SJSA1 (cell line): ENCODE results near the gene SLX4IP. TPM values are rescaled to one million over a fixed set of nuclear protein-coding genes. Genes with fewer than 3 reads are reported as not detected.
A peak's percentile ranks its signal among the peaks of the same experiment; 100 is the strongest.
"Not testable (repeated sequence)": the region's sequence is repeated elsewhere in the genome, so short reads cannot be mapped to it uniquely, and the experiment has no call there.

Experiments used
- DNase-seq, 2 experiments: peaks; one replicate each; pipeline ENCODE4 v3.0.0-alpha.2; 2015 to 2020; ENCODE audit warnings: low spot score in 2 of 2, low read depth in 1 of 2
- H3K27ac ChIP-seq: fragments of 250-450 bp; sonication (Bioruptor Pico); 2 replicates; pipeline ENCODE4 v1.5.1; 2020; ENCODE audit warnings: mild to moderate bottlenecking, moderate library complexity
- H3K27me3 ChIP-seq: fragments of 250-450 bp; sonication (Bioruptor Pico); replicated peaks from 2 replicates; pipeline ENCODE4 v1.5.1; 2020; ENCODE audit warnings: mild to moderate bottlenecking, moderate library complexity
- H3K36me3 ChIP-seq: fragments of 250-450 bp; sonication (Bioruptor Pico); 2 replicates; pipeline ENCODE4 v1.5.1; 2020; ENCODE audit warnings: mild to moderate bottlenecking
- H3K4me1 ChIP-seq: fragments of 250-450 bp; sonication (Bioruptor Pico); replicated peaks from 2 replicates; pipeline ENCODE4 v1.6.1; 2021; ENCODE audit warnings: mild to moderate bottlenecking
- H3K4me3 ChIP-seq: fragments of 250-450 bp; sonication (Bioruptor Pico); 2 replicates; pipeline ENCODE4 v1.5.1; 2020; ENCODE audit warnings: mild to moderate bottlenecking
- H3K9me3 ChIP-seq: fragments of 250-450 bp; sonication (Bioruptor Pico); replicated peaks from 2 replicates; pipeline ENCODE4 v1.5.1; 2020; ENCODE audit warnings: mild to moderate bottlenecking
- total RNA-seq: library from RNA; depleted of rRNA; stranded (reverse); fragments of >200 nt; shearing (Covaris generic); gene quantifications from 2 replicates; pipeline ENCODE4 v1.2.3, GENCODE V29; 2014

SLX4IP gene
- total RNA-seq, 1 experiment from 2014 or later: 5.9 TPM

GRCh38 chr20:10603971-10604864 is 169.1 kb downstream of the SLX4IP start:
- Histone ChIP-seq H3K27ac (peak overlapping the region; percentile 90), H3K27me3 (no peaks in the 10 kb centered on the region), H3K36me3 (no peaks in the 10 kb centered on the region), H3K9me3 (no peaks in the 10 kb centered on the region), H3K4me3 (no peak overlapping the region), H3K4me1 (peaks cover 28% of the 10 kb centered on the region)
- DNase-seq: peak; percentile 87 to 92

- Histone ChIP-seq H3K4me3 (no peak overlapping the region), H3K36me3 (no peaks in the 10 kb centered on the region), H3K9me3 (no peaks in the 10 kb centered on the region), H3K27ac (peak overlapping the region; percentile 90), H3K4me1 (peaks cover 36% of the 10 kb centered on the region), H3K27me3 (no peaks in the 10 kb centered on the region)
- no peak for DNase-seq
Measured at GRCh38 chr20:10604865-10605440, 169.8 kb downstream of the SLX4IP start.

GRCh38 chr20:10605547-10606195 is 170.6 kb downstream of the SLX4IP start:
- peak overlapping the region; percentile 90 for H3K27ac ChIP-seq

GRCh38 chr20:10609276-10609675 is 174.2 kb downstream of the SLX4IP start:
- H3K36me3 ChIP-seq: no peaks in the 10 kb centered on the region
- no peak overlapping the region for H3K27ac ChIP-seq
- peaks cover 26% of the 10 kb centered on the region for H3K4me1 ChIP-seq
- no peaks in the 10 kb centered on the region for H3K9me3 ChIP-seq
- no peaks in the 10 kb centered on the region for H3K27me3 ChIP-seq
- H3K4me3 ChIP-seq: no peak overlapping the region
- DNase-seq: no peak

More at GRCh38 chr20:10605547-10606195, 170.6 kb downstream of the SLX4IP start:
- no peak for DNase-seq
- Histone ChIP-seq H3K4me3 (no peak overlapping the region), H3K9me3 (no peaks in the 10 kb centered on the region), H3K27me3 (no peaks in the 10 kb centered on the region), H3K4me1 (peaks cover 37% of the 10 kb centered on the region), H3K36me3 (no peaks in the 10 kb centered on the region)

GRCh38 chr20:10609770-10610169 is 174.7 kb downstream of the SLX4IP start:
- H3K27me3 ChIP-seq: no peaks in the 10 kb centered on the region
- H3K4me3 ChIP-seq: no peak overlapping the region
- H3K36me3 ChIP-seq: no peaks in the 10 kb centered on the region
- no peak for DNase-seq
- H3K9me3 ChIP-seq: no peaks in the 10 kb centered on the region
- peaks cover 23% of the 10 kb centered on the region for H3K4me1 ChIP-seq
- no peak overlapping the region for H3K27ac ChIP-seq

- no peak for DNase-seq
- peaks cover 18% of the 10 kb centered on the region for H3K4me1 ChIP-seq
- H3K27ac ChIP-seq: no peak overlapping the region
Measured at GRCh38 chr20:10610251-10610650, 175.1 kb downstream of the SLX4IP start.

GRCh38 chr20:10611357-10611756 is 176.3 kb downstream of the SLX4IP start:
- Histone ChIP-seq H3K27ac (no peak overlapping the region), H3K27me3 (no peaks in the 10 kb centered on the region), H3K4me3 (no peak overlapping the region), H3K9me3 (no peaks in the 10 kb centered on the region), H3K36me3 (no peaks in the 10 kb centered on the region), H3K4me1 (peaks cover 10% of the 10 kb centered on the region)
- peak in 1 of 2 experiments; percentile 28 for DNase-seq

More at GRCh38 chr20:10610251-10610650, 175.1 kb downstream of the SLX4IP start:
- Histone ChIP-seq H3K9me3 (no peaks in the 10 kb centered on the region), H3K36me3 (no peaks in the 10 kb centered on the region), H3K27me3 (no peaks in the 10 kb centered on the region), H3K4me3 (no peak overlapping the region)

- not testable (repeated sequence) for H3K27ac ChIP-seq, H3K4me3 ChIP-seq, H3K27me3 ChIP-seq, H3K9me3 ChIP-seq, DNase-seq, H3K36me3 ChIP-seq
- H3K4me1 ChIP-seq: peaks cover 10% of the 10 kb centered on the region
Measured at GRCh38 chr20:10613426-10613825, 178.3 kb downstream of the SLX4IP start.

GRCh38 chr20:10613911-10614310 is 178.8 kb downstream of the SLX4IP start:
- no peaks in the 10 kb centered on the region for H3K36me3 ChIP-seq
- H3K9me3 ChIP-seq: no peaks in the 10 kb centered on the region
- no peak overlapping the region for H3K4me3 ChIP-seq
- no peak overlapping the region for H3K27ac ChIP-seq
- no peak for DNase-seq
- peaks cover 12% of the 10 kb centered on the region for H3K4me1 ChIP-seq
- no peaks in the 10 kb centered on the region for H3K27me3 ChIP-seq

- Histone ChIP-seq H3K9me3 (no peaks in the 10 kb centered on the region), H3K4me3 (no peak overlapping the region), H3K4me1 (peaks cover 15% of the 10 kb centered on the region), H3K36me3 (no peaks in the 10 kb centered on the region), H3K27ac (no peak overlapping the region), H3K27me3 (no peaks in the 10 kb centered on the region)
- no peak for DNase-seq
Measured at GRCh38 chr20:10616212-10616611, 181.1 kb downstream of the SLX4IP start.

GRCh38 chr20:10617549-10618133 is 182.5 kb downstream of the SLX4IP start:
- H3K27me3 ChIP-seq, H3K27ac ChIP-seq, H3K36me3 ChIP-seq, H3K9me3 ChIP-seq, H3K4me3 ChIP-seq, DNase-seq: not testable (repeated sequence)
- H3K4me1 ChIP-seq: peaks cover 24% of the 10 kb centered on the region

GRCh38 chr20:10618611-10619245 is 183.6 kb downstream of the SLX4IP start:
- Histone ChIP-seq H3K4me3 (no peak overlapping the region), H3K9me3 (no peaks in the 10 kb centered on the region), H3K4me1 (peaks cover 30% of the 10 kb centered on the region), H3K27ac (peak overlapping the region; percentile 91), H3K27me3 (no peaks in the 10 kb centered on the region), H3K36me3 (no peaks in the 10 kb centered on the region)
- no peak for DNase-seq

GRCh38 chr20:10619427-10619826 is 184.3 kb downstream of the SLX4IP start:
- Histone ChIP-seq H3K27me3 (no peaks in the 10 kb centered on the region), H3K4me3 (no peak overlapping the region), H3K4me1 (peaks cover 30% of the 10 kb centered on the region), H3K9me3 (no peaks in the 10 kb centered on the region), H3K27ac (peak overlapping the region; percentile 91), H3K36me3 (no peaks in the 10 kb centered on the region)
- peak; percentile 62 to 89 for DNase-seq
